Esophagus squamous epithelium (tissue), 4 donors: ENCODE data around the gene HSBP1L1.

ENCODE experiments used
- POLR2A ChIP-seq, 4 donors: fragments of 450-650 bp; IDR thresholded peaks; one replicate each; pipeline ENCODE4 v1.6.1; 2017; ENCODE audit warnings: antibody characterized with exemption in 4 of 4, mild to moderate bottlenecking in 4 of 4, moderate library complexity in 3 of 4
- TF ChIP-seq, protein P1 (sequence below), 6 experiments: fragments of 450-650 bp in 4 of 6; fragments of 200-600 bp in 2 of 6; sonication (generic) in 2 of 6; IDR thresholded peaks; one replicate each; pipeline ENCODE4 v1.5.1; 2016 to 2019; ENCODE audit warnings: antibody characterized with exemption in 6 of 6, mild to moderate bottlenecking in 4 of 6, moderate library complexity in 4 of 6

DNA sequence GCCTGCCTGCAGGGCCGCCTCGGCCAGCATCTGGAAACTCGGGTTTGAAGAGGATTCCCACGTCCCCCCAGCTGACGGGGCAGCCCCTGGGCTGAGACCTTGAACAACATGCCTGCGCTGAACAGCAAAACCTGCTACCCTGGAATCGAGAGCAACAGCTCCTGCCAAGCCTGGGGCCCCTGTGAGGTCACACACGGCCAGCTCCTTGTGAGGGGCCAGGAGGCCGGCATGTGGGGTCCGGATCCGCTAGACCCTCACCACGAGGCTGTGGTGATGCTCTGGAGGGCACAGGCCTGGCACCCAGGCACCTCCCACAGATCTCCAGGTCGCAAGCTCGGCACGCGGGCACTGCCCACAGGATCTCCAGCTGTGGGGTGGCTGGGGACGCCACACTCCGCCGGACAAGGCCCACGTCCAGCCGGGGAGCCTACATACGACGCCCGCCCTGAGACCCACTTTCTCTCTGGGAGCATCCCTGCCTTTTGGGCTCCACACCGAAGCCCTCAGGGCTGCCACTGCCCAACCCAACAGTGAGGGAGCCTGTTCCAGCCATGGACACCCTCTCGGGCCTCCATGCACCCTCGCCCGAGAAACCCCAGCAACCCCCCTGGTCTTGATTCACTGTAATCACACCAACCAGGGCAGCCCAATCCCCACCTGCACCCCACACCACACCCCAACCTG lies 47.1 kb upstream of the HSBP1L1 start:
- TF ChIP-seq, protein P1, sequence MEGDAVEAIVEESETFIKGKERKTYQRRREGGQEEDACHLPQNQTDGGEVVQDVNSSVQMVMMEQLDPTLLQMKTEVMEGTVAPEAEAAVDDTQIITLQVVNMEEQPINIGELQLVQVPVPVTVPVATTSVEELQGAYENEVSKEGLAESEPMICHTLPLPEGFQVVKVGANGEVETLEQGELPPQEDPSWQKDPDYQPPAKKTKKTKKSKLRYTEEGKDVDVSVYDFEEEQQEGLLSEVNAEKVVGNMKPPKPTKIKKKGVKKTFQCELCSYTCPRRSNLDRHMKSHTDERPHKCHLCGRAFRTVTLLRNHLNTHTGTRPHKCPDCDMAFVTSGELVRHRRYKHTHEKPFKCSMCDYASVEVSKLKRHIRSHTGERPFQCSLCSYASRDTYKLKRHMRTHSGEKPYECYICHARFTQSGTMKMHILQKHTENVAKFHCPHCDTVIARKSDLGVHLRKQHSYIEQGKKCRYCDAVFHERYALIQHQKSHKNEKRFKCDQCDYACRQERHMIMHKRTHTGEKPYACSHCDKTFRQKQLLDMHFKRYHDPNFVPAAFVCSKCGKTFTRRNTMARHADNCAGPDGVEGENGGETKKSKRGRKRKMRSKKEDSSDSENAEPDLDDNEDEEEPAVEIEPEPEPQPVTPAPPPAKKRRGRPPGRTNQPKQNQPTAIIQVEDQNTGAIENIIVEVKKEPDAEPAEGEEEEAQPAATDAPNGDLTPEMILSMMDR (IDR thresholded peaks at IDR 0.05): no peak
- TF ChIP-seq POLR2A (IDR thresholded peaks at IDR 0.05): no peak
